Upper lobe of left lung (tissue), 6 donors: Measurements from ENCODE around the gene ECHDC1. TPM values are rescaled to one million over a fixed set of nuclear protein-coding genes. Genes with fewer than 3 reads are reported as not detected.

Source experiments
- ATAC-seq, 2 donors: fragments of 200-7000 bp; cut with Tn5 transposase; one replicate each; pipeline ENCODE4 v1.9.1; 2022; ENCODE audit warnings: mild to moderate bottlenecking in 2 of 2, moderate library complexity in 2 of 2; ENCODE audit not compliant: low FRiP score in 2 of 2
- DNase-seq, 2 donors: peaks; one replicate each; pipeline ENCODE4 v3.0.0-alpha.2; 2019 to 2020
- H3K27ac ChIP-seq, 4 donors: fragments of 200-600 bp; sonication (generic); one replicate each; pipeline ENCODE4 v1.5.1; 2016 to 2019
- H3K27me3 ChIP-seq, 4 donors: fragments of 200-600 bp; sonication (generic); one replicate each; pipeline ENCODE4 v1.5.1; 2017 to 2019
- H3K36me3 ChIP-seq, 4 donors: fragments of 200-600 bp; sonication (generic); one replicate each; pipeline ENCODE4 v1.5.1; 2016 to 2019
- H3K4me1 ChIP-seq, 4 donors: fragments of 200-600 bp; sonication (generic); one replicate each; pipeline ENCODE4 v1.5.1; 2018 to 2019
- H3K4me3 ChIP-seq, 4 donors: fragments of 200-600 bp; sonication (generic); one replicate each; pipeline ENCODE4 v1.5.1; 2017 to 2019; ENCODE audit warnings: mild to moderate bottlenecking in 2 of 4, moderate library complexity in 1 of 4
- H3K9me3 ChIP-seq, 4 donors: fragments of 200-600 bp; sonication (generic); one replicate each; pipeline ENCODE4 v1.5.1; 2018 to 2019
- CTCF ChIP-seq, 6 experiments: fragments of 450-650 bp in 4 of 6; fragments of 200-600 bp in 2 of 6; sonication (generic) in 2 of 6; IDR thresholded peaks; one replicate each; pipeline ENCODE4 v1.5.1; 2016 to 2019; ENCODE audit warnings: antibody characterized with exemption in 6 of 6
- EP300 ChIP-seq, 4 donors: sonication (generic); formaldehyde crosslinking; IDR thresholded peaks; one replicate each; pipeline ENCODE4 v1.5.1; 2017; ENCODE audit warnings: antibody characterized with exemption in 4 of 4, control low read depth in 2 of 4
- POLR2A ChIP-seq, 4 donors: fragments of 450-650 bp; IDR thresholded peaks; one replicate each; pipeline ENCODE4 v1.5.1; 2016 to 2017; ENCODE audit warnings: antibody characterized with exemption in 4 of 4, mild to moderate bottlenecking in 2 of 4
- POLR2AphosphoS5 ChIP-seq, 2 donors: sonication (generic); formaldehyde crosslinking; IDR thresholded peaks; one replicate each; pipeline ENCODE4 v1.5.1; 2017; ENCODE audit warnings: antibody characterized with exemption in 2 of 2
- WGBS, 2 donors: methylation state at CpG; one replicate each; pipeline ENCODE4 v1.1.5; 2017 to 2018; 5-methylcytosine and 5-hydroxymethylcytosine counted together
- total RNA-seq, 6 donors: library from RNA; depleted of rRNA in 4 of 6; stranded (reverse); fragments of >200 nt in 4 of 6; gene quantifications; one replicate each; pipeline versions ENCODE4 v1.1.0 to v1.2.1, GENCODE V29; 2016 to 2021
- donor health status: DM: no; HTN: no; CAD: no; lungs with moderate emphysema.
- donor health status: DM: no; HTN: yes; CAD: no; lungs with severe emphysema.

Gene ECHDC1, protein sequence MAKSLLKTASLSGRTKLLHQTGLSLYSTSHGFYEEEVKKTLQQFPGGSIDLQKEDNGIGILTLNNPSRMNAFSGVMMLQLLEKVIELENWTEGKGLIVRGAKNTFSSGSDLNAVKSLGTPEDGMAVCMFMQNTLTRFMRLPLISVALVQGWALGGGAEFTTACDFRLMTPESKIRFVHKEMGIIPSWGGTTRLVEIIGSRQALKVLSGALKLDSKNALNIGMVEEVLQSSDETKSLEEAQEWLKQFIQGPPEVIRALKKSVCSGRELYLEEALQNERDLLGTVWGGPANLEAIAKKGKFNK
- 100 to 1,000 TPM in 4 of 6 donors, 10 to 100 TPM in 2; 70.5 to 146 (median 106) TPM for total RNA-seq

DNA sequence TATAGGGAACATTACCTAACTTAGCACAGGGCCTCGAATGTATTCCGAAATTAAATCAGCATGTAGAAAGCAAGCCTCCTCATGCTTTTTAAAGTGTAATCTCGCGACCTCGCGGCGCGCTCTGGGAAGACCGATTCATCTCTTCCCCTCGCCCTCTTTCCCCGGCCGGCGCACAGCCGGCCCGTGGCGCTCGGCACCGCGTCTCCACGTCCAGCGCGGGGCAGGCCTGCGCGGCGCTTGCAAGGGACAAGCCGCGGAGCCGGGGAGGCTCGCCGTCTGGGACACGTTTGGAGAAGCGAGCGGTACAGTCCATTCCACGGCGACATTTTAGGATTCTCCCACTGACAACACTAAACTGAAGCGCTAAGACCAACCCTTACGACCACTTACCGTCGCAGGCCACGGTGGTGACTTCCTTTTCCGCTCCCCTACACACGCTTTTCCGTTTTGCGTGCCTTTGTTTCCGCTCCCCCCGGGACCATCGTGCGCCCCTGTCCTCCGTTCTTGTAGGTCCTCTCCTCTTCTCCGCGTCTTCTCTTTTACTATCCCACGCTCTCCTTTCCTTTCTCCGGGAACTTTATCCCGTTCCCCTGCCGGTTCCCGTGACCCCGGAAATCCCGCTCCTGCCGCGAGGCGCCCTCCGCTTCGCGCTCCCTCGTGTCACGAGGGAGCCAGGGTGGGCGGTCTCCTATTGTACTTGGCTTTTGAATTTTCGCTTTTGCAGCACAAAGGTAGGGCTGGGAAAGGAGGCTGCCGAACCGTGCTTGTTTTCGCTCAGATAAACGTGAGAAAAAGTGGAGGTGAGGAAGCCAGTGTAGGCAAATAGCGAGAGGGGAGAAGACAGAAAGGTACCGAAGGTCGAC lies at the start of gene ECHDC1:
TSS of gene ECHDC1 (minus strand) at position 664 of the 863 bp plus-strand sequence. CDS start 12,581 bp downstream, outside the sequence.
- ATAC-seq (peak; percentile 85 to 88), DNase-seq (peak; percentile 67 to 92)
- H3K4me1 ChIP-seq = peaks cover 32 to 73% (median 42%) of the 10 kb centered on the region in 4 donors
- no peaks in the 10 kb centered on the region for H3K36me3 ChIP-seq
- no peaks in the 10 kb centered on the region for H3K9me3 ChIP-seq
- 0 to 1% methylated on average over 74 to 75 of the region's 75 CpGs for WGBS, 2 donors
- H3K27ac ChIP-seq = peak within 1 kb of the TSS; percentile 84 to 93 (median 86)
- H3K4me3 ChIP-seq = peak within 1 kb of the TSS; percentile 57 to 88 (median 72)
- TF ChIP-seq POLR2AphosphoS5 (IDR thresholded peaks at IDR 0.05) (peak; percentile 26 to 63), POLR2A (IDR thresholded peaks at IDR 0.05) (peak in 3 of 4 donors; percentile 15 to 77 (median 37)), CTCF (IDR thresholded peaks at IDR 0.05) (no peak), EP300 (IDR thresholded peaks at IDR 0.05) (no peak)
- H3K27me3 ChIP-seq = no peaks in the 10 kb centered on the region

- Histone ChIP-seq H3K36me3 (no peaks in the 10 kb centered on the region), H3K9me3 (no peaks in the 10 kb centered on the region), H3K27me3 (no peaks in the 10 kb centered on the region), H3K4me3 (no peak overlapping the region), H3K27ac (no peak overlapping the region), H3K4me1 (no peaks in the 10 kb centered on the region)
- ATAC-seq (no peak), DNase-seq (no peak)
- WGBS, 2 donors = 92 to 95% methylated on average over 1 of the region's 1 CpG
- TF ChIP-seq EP300 (IDR thresholded peaks at IDR 0.05) = no peak
Observed at GRCh38 chr6:127392301-127392700, 48.9 kb upstream of the ECHDC1 start.

- TF ChIP-seq POLR2A (IDR thresholded peaks at IDR 0.05) (no peak), CTCF (IDR thresholded peaks at IDR 0.05) (no peak), POLR2AphosphoS5 (IDR thresholded peaks at IDR 0.05) (no peak), EP300 (IDR thresholded peaks at IDR 0.05) (no peak)
- Histone ChIP-seq H3K36me3 (no peaks in the 10 kb centered on the region), H3K4me1 (no peaks in the 10 kb centered on the region), H3K9me3 (no peaks in the 10 kb centered on the region), H3K4me3 (no peak overlapping the region), H3K27me3 (no peaks in the 10 kb centered on the region), H3K27ac (no peak overlapping the region)
- 76 to 82% methylated on average over 5 of the region's 5 CpGs for WGBS, 2 donors
- no peak for DNase-seq
- ATAC-seq = peak in 1 of 2 donors; percentile 42
Observed at GRCh38 chr6:127391094-127391953, 47.9 kb upstream of the ECHDC1 start.

DNA sequence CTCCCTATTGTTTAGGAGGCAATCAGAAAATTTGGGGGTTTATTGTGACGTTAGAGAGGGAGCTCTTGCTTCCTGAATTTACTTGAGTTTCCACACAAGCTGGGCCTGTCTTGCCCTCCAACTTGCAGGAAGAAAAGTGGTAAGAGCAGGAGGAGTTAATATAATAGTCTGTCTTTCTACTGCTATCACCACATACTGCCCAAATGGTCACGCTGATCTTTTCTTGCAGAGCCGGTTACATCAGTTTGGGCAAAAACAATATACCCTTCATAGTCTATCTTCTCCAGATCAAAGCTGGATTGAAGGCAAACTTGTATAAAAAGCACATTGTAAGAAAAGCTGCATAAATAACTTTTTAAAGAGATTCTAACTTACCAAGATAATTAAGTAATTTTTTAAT lies 46.3 kb upstream of the ECHDC1 start:
- Histone ChIP-seq H3K27me3 (no peaks in the 10 kb centered on the region), H3K27ac (no peak overlapping the region), H3K4me3 (no peak overlapping the region), H3K4me1 (no peaks in the 10 kb centered on the region), H3K36me3 (no peaks in the 10 kb centered on the region), H3K9me3 (no peaks in the 10 kb centered on the region)
- 84 to 89% methylated on average over 3 of the region's 3 CpGs for WGBS, 2 donors
- no peak for DNase-seq
- TF ChIP-seq CTCF (IDR thresholded peaks at IDR 0.05) = no peak
- no peak for TF ChIP-seq EP300 (IDR thresholded peaks at IDR 0.05)
- no peak for TF ChIP-seq POLR2AphosphoS5 (IDR thresholded peaks at IDR 0.05)
- no peak for TF ChIP-seq POLR2A (IDR thresholded peaks at IDR 0.05)
- no peak for ATAC-seq
